Activated CD8-positive, alpha-beta memory T cell treated with anti-CD3 and anti-CD28 coated beads for 36 hours (primary cell): ENCODE measurements around the gene PROKR2. TPM values are rescaled to one million over a fixed set of nuclear protein-coding genes. Genes with fewer than 3 reads are reported as not detected.

ENCODE experiments used
- CTCF ChIA-PET: fragments of 350-600 bp; sonication (Branson Sonifier 250); formaldehyde crosslinking; loops from one replicate; lab custom pipeline; 2021; ENCODE audit warnings: antibody characterized with exemption; lab: Charles Lee
- POLR2A ChIA-PET: fragments of 350-600 bp; sonication (Branson Sonifier 250); formaldehyde crosslinking; loops from one replicate; lab custom pipeline; 2021; ENCODE audit warnings: antibody characterized with exemption; lab: Charles Lee
- total RNA-seq, 2 experiments: library from RNA; stranded (reverse); gene quantifications; one replicate each; pipeline ENCODE4 v1.2.3, GENCODE V29; 2021

Gene PROKR2
- total RNA-seq, 2 experiments from 2014 or later = 0.15 TPM; not detected in 1

DNA sequence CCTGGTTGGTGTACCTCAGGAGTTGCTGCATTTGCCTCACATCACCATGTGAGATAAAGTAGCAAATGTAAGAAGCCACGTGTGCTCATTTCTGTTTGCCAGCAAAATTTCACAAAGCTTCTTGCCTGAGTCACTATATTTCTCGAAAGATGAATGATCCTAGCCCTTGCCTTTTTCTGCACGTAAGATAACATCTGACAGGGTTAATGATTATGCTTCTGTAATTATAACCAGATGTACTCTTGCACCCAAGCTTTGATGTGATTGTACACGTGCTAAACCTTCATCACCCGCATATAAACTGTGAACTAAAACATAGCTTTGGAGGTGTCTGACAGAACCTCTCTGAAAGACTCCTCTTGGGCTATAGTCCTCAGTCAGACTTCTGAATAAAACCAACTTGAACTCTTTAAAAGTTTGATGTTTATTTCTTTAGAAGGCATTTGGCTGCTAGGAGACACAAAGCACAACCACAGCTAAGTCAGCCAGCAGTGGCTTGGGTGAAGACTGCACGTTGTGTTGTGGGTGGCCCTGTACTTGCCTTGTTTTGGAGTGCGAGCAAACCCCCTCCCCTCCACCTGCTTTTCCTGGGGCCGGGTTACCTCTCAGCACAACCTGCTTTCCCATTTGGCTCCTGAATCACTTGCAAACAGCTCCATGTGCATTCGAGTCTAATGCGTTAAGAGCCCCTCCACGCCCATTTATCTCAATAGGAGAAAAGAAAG, 19.3 kb downstream of the PROKR2 start:
- ChIA-PET CTCF (no interaction called here), POLR2A (no interaction called here)

DNA sequence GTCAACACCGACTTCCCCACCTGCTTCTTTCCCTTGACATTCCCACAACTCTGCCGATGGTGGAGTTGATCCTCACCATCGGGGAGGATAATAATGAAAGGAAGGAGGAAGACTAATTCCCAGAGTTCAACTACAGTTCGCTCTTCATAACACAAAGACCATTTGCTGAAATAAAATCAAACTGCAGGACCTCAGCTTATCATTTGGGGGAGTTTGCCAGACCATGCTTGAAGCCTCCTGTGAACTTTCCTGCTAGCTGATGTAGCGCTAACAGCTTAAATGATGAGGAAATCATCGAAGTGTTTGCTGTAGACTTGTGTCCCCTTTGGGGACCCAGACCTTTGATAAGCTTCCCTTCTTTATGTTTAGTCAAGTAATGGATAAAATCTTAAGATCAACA, 26.2 kb downstream of the PROKR2 start:
- CTCF ChIA-PET = no interaction called here
- POLR2A ChIA-PET = no interaction called here

DNA sequence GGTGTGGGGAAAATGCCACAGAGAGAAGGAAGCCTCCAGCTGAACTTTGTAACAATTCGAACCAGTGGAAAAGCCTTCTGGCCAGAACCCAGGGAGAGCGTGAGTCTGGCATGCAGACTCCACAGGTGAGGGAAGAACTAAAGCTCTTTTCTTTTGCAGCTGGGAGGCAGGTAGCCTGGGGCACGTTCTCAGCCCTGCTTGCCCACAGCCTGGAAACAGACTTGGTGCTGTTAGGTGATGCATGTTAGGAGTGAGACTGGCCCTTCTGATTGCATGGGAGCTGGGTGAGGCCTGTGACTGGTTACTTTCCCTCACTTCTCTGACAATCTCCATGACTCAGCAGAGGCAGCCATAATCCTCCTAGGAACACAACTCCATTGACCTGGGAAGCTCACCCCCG, 34.2 kb downstream of the PROKR2 start:
- ChIA-PET POLR2A (no interaction called here), CTCF (no interaction called here)

DNA sequence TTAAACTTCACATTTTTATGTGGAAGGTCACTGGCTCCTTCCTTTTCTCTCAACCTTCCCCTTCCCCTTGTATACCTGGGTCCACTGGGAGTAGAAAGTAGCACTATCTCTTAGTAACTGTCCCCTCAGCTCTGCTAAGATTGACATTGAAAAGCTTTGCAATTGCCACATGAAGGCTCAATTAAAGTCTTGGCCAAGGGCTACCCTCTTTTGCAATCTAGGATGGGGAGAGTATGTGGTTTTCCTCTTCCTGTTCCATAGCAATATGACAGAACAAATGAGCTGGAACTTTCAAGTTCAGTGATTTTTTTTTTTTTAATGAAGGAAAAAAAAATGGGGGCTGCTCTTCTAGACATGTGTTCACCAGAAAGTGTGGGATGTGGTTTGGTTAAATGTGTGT, 37.1 kb downstream of the PROKR2 start:
- ChIA-PET CTCF (no interaction called here), POLR2A (no interaction called here)

GRCh38 chr20:5272268-5272667, 44.5 kb downstream of the PROKR2 start:
- ChIA-PET POLR2A (no interaction called here), CTCF (no interaction called here)

DNA sequence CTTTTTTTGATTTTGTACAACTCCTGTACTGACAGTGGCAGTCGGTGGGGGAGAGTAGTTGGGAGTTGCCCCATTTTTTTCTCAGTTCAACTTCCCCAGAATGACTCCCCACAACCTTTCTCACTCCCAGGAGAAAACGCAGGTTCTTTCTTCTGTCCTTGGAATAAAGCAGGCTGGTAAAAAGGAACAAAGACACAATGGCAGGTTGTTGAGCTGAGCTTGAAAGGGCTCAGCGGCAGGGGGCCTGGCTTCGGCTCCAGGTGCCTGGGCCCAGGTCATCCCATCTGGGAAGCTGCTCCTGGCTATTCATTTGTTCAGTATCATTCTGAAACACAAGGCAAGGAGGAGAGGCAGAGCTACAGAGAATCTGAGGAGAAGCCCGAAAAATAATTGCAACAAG, 46.2 kb downstream of the PROKR2 start:
- ChIA-PET CTCF (no interaction called here), POLR2A (no interaction called here)

GRCh38 chr20:5268449-5268848, 48.3 kb downstream of the PROKR2 start:
- ChIA-PET CTCF (no interaction called here), POLR2A (interaction anchor here (0.6 kb wide), 1 partner anchor 191 kb away, joined by 4 read pairs; no protein-coding TSS in a partner anchor)

GRCh38 chr20:5267092-5267491, 49.7 kb downstream of the PROKR2 start:
- ChIA-PET CTCF (no interaction called here), POLR2A (no interaction called here)

Other genes starting within 250 kb of the PROKR2 start
- gene TMEM230, start 203.9 kb downstream of the PROKR2 start, total RNA-seq = 10 to 100 TPM; 84.5 to 92.7 TPM
- gene PCNA, start 197.0 kb downstream of the PROKR2 start, total RNA-seq = 100 to 1,000 TPM; 666 to 669 TPM
- gene CDS2, start 189.9 kb downstream of the PROKR2 start, total RNA-seq = 10 to 100 TPM; 49.4 to 51.7 TPM